ENCODE measurements around the gene TREML4. TPM values are rescaled to one million over a fixed set of nuclear protein-coding genes. Genes with fewer than 3 reads are reported as not detected.
"Not testable (repeated sequence)": the region's sequence is repeated elsewhere in the genome, so short reads cannot be mapped to it uniquely, and the experiment has no call there.

The TREML4 gene, protein sequence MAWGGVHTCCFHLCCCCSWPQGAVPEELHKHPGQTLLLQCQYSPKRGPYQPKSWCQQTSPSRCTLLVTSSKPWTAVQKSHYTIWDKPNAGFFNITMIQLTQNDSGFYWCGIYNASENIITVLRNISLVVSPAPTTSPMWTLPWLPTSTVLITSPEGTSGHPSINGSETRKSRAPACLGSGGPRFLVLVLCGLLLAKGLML
- total RNA-seq: not detected

DNA sequence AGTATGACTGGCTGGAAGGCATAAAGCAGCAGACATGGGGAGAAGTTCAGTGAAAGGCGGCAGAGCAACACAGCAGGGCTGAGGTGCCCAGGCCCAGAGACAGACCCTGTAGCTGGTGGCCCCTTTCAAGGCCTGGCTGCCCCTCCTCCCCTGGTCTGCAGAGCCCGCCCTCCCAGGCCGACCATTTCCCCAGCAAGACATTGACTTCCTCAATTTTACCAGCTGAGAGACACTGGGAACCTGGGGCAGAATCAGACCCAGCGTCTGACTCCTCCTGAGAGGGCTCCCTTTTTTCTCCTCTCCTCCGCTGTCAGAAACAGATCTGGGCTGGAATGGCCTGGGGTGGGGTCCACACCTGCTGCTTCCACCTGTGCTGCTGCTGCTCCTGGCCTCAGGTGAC lies at the start of gene TREML4:
Gene TREML4 (plus strand): TSS at position 254 of the 400 bp plus-strand sequence. CDS start 79 bp downstream, at position 333.
- H3K27ac Mint-ChIP-seq: peak within 1 kb of the TSS in 1 of 2 donors; percentile 72
- peak in 1 of 2 donors; percentile 37 for ATAC-seq

DNA sequence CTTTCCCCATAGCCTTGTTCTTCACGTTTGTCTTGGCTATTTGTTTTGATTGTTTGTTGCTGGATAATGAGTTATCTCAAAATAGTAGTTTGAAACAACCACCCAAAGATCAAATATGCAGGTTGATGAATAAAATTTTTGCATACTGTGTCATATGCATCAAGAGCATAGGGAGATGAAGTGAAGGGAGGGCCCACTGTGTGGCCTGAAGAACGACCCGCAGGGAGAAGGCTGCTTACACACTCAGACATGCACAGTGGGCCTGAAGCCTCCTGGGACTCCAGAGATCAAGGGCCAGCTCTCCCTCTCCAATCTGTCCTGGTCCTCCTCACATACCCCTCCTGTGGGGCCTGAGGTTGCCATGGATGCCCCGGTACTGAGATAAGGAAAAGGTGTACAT lies 49.0 kb upstream of the TREML4 start:
- H3K27me3 Mint-ChIP-seq: peaks cover 16 to 23% of the 10 kb centered on the region in 2 donors
- ATAC-seq: no peak
- no peak for DNase-seq (ENCODE audit: low spot score)

More for the DNA sequence above, at the start of gene TREML4:
- no peak for DNase-seq (ENCODE audit: low spot score)
- peaks cover 25% of the 10 kb centered on the region in 2 donors for H3K4me1 Mint-ChIP-seq (ENCODE audit: low read depth in 2 of 2)
- no peaks in the 10 kb centered on the region for H3K36me3 Mint-ChIP-seq
- H3K27me3 Mint-ChIP-seq: no peaks in the 10 kb centered on the region
- no peaks in the 10 kb centered on the region for H3K9me3 Mint-ChIP-seq
- H3K4me3 Mint-ChIP-seq: no peak within 1 kb of the TSS

GRCh38 chr6:41181566-41181965 lies 46.6 kb upstream of the TREML4 start:
- H3K27me3 Mint-ChIP-seq: peaks cover 7 to 15% of the 10 kb centered on the region in 2 donors
- ATAC-seq: no peak

More for the DNA sequence above, 49.0 kb upstream of the TREML4 start:
- no peaks in the 10 kb centered on the region for H3K9me3 Mint-ChIP-seq
- H3K4me1 Mint-ChIP-seq (ENCODE audit: low read depth in 2 of 2): peaks cover 0 to 10% of the 10 kb centered on the region in 2 donors
- no peak overlapping the region for H3K27ac Mint-ChIP-seq
- H3K36me3 Mint-ChIP-seq: no peaks in the 10 kb centered on the region
- no peak overlapping the region for H3K4me3 Mint-ChIP-seq

GRCh38 chr6:41182069-41183034 lies 45.8 kb upstream of the TREML4 start:
- H3K9me3 Mint-ChIP-seq: no peaks in the 10 kb centered on the region
- peaks cover 5 to 20% of the 10 kb centered on the region in 2 donors for H3K4me1 Mint-ChIP-seq (ENCODE audit: low read depth in 2 of 2)
- no peaks in the 10 kb centered on the region for H3K36me3 Mint-ChIP-seq
- H3K4me3 Mint-ChIP-seq: no peak overlapping the region
- DNase-seq (ENCODE audit: low spot score): peak; percentile 69
- peak overlapping the region in 1 of 2 donors; percentile 63 for H3K27ac Mint-ChIP-seq
- peak; percentile 65 to 74 for ATAC-seq
- H3K27me3 Mint-ChIP-seq: peaks cover 3 to 10% of the 10 kb centered on the region in 2 donors

More at GRCh38 chr6:41181566-41181965, 46.6 kb upstream of the TREML4 start:
- Mint-ChIP-seq H3K4me1 (ENCODE audit: low read depth in 2 of 2) (peaks cover 5 to 20% of the 10 kb centered on the region in 2 donors), H3K9me3 (no peaks in the 10 kb centered on the region), H3K27ac (no peak overlapping the region), H3K4me3 (no peak overlapping the region), H3K36me3 (no peaks in the 10 kb centered on the region)
- no peak for DNase-seq (ENCODE audit: low spot score)

GRCh38 chr6:41184761-41185160 lies 43.4 kb upstream of the TREML4 start:
- ATAC-seq (no peak), DNase-seq (ENCODE audit: low spot score) (no peak)
- Mint-ChIP-seq H3K27ac (peak overlapping the region in 1 of 2 donors; percentile 68), H3K27me3 (no peaks in the 10 kb centered on the region), H3K36me3 (no peaks in the 10 kb centered on the region), H3K4me3 (no peak overlapping the region), H3K9me3 (no peaks in the 10 kb centered on the region), H3K4me1 (ENCODE audit: low read depth in 2 of 2) (peaks cover 5 to 29% of the 10 kb centered on the region in 2 donors)

DNA sequence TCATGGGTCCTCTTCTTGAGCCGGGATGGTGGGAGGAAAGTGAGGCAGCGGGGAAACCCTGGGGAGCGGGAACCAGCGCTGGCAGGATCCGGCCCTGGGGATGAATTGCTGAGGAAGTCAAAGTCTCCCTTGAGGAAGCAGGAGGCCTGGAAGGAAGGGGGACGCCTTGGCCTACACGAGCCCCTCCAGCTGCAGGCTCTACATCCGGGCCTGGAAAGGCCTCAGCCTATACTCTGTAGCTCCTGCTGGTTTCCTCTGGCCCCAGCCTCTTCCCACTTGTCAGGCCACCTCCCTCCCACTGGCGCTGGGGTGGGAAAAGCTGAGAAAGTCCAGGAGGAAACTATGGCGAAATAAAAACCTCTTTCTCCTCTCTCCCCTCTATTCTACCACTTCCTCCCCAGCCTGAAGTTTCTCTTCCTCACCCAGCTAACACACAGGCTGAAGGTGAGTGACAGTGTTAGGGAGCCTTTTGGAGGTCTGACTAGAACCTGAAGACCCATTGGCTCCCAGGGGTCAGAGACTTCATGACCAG lies 42.1 kb upstream of the TREML4 start:
- H3K4me1 Mint-ChIP-seq (ENCODE audit: low read depth in 2 of 2): peaks cover 5 to 29% of the 10 kb centered on the region in 2 donors
- peak overlapping the region; percentile 8 to 68 for H3K27ac Mint-ChIP-seq
- ATAC-seq (no peak), DNase-seq (ENCODE audit: low spot score) (no peak)
- H3K36me3 Mint-ChIP-seq: no peaks in the 10 kb centered on the region
- no peak overlapping the region for H3K4me3 Mint-ChIP-seq
- H3K9me3 Mint-ChIP-seq: no peaks in the 10 kb centered on the region
- H3K27me3 Mint-ChIP-seq: no peaks in the 10 kb centered on the region

DNA sequence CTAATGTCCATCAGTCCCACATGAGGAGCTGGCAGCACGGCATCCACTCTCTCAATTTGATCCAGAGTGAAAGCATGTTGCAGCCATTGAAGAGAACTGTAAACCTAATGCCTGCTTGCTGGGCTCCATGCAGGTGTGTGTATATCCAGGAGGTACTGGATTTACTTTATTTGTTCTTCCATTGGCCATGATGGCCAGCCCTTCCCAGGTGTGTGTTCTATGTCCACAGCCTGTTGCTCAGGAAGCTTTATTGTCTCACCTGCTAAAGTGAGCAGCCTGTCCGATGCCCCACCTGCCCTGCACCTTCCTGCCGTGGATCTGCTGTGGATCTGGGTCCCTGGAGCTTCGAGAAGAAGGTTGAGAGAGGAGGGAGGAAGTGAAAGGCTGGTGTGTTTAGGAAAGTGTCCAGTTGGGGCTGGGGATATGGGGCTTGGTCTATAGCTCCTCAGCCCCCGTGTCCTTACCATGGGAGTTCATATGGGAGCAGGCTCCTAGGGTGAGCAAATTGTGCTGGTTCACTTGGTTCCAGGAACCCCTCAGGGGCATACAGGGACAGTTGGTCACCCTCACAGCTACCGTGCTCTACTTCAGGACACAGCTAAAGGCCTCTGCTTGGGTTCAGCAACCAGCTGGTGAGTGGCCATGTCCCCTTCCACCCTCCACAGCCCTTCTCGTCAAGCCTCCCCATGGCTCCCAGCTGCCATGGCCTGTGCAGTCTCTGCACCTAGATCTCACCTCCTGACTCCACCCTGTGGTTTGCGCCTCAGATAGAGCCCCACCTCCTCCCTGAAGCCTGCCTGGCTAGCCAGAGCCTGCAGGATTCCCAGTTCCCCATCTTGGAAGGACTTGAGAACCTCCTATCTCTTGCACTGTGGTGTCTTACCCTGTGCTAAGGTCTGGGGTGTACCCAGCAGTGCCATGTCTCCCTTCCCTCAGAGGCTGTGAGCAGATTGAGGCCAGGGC lies 39.9 kb upstream of the TREML4 start:
- DNase-seq (ENCODE audit: low spot score) (no peak), ATAC-seq (no peak)
- Mint-ChIP-seq H3K4me3 (no peak overlapping the region), H3K4me1 (ENCODE audit: low read depth in 2 of 2) (peaks cover 7 to 28% of the 10 kb centered on the region in 2 donors), H3K9me3 (no peaks in the 10 kb centered on the region), H3K27ac (no peak overlapping the region), H3K27me3 (no peaks in the 10 kb centered on the region), H3K36me3 (no peaks in the 10 kb centered on the region)

DNA sequence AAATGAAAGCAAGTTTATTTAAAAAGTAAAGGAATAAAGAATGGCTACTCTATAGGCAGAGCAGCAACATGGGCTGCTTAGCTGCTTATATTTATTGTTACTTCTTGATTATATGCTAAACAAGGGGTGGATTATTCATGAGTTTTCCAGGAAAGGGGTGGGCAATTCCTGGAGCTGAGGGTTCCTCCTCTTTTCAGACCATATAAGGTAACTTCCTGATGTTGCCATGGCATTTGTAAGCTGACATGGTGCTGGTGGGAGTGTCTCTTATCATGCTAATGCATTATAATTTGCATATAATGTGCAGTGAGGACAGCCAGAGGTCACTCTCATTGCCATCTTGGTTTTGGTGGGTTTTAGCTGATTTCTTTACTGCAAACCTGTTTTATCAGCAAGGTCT lies 39.1 kb upstream of the TREML4 start:
- H3K4me3 Mint-ChIP-seq; H3K9me3 Mint-ChIP-seq; DNase-seq (ENCODE audit: low spot score); ATAC-seq; H3K27ac Mint-ChIP-seq; H3K36me3 Mint-ChIP-seq; H3K27me3 Mint-ChIP-seq: not testable (repeated sequence)
- peaks cover 12 to 32% of the 10 kb centered on the region in 2 donors for H3K4me1 Mint-ChIP-seq (ENCODE audit: low read depth in 2 of 2)

DNA sequence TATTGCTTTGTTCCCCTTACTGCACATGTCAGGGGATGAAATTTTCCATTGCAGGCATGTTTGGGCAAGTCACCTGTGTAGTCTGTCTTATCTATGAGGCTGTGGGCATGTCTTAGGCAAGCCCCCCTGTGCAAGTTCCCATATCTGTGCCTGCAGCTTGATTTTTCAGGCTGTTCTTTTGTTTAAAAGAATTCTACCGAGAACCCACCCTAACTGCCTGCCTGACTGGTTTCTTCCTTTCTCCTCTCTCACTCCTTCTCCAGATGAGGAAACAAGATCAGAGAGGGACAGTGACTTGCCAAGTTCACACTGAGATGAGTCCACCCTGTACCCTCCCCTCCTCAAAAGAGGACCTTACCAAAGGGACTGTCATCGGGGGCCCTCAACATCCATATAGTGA lies 38.2 kb upstream of the TREML4 start:
- no peak overlapping the region for H3K27ac Mint-ChIP-seq
- DNase-seq (ENCODE audit: low spot score) (no peak), ATAC-seq (no peak)
- H3K9me3 Mint-ChIP-seq: no peaks in the 10 kb centered on the region
- H3K36me3 Mint-ChIP-seq: no peaks in the 10 kb centered on the region
- peaks cover 12 to 33% of the 10 kb centered on the region in 2 donors for H3K4me1 Mint-ChIP-seq (ENCODE audit: low read depth in 2 of 2)
- no peak overlapping the region for H3K4me3 Mint-ChIP-seq
- H3K27me3 Mint-ChIP-seq: no peaks in the 10 kb centered on the region

DNA sequence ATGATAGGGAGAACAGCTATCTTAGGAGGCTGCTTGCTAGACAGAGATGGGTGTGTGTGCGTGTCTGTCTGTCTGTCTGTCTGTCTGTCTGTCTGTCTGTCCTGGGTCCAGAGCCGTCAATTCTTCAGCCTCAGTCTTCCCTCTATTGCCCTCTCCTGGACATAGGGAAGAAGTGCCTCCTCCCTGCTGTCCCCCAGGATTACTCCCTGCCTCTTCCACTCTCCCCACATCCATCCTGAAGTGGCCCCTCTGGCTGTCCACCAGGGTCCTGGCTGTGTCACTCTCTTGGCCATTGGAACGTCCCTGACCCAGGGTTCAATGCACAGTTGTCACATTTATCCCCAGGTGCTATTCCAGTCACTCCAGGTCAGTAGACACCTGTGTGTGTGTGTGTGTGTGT lies 37.4 kb upstream of the TREML4 start:
- H3K27ac Mint-ChIP-seq: no peak overlapping the region
- no peaks in the 10 kb centered on the region for H3K36me3 Mint-ChIP-seq
- H3K9me3 Mint-ChIP-seq: no peaks in the 10 kb centered on the region

DNA sequence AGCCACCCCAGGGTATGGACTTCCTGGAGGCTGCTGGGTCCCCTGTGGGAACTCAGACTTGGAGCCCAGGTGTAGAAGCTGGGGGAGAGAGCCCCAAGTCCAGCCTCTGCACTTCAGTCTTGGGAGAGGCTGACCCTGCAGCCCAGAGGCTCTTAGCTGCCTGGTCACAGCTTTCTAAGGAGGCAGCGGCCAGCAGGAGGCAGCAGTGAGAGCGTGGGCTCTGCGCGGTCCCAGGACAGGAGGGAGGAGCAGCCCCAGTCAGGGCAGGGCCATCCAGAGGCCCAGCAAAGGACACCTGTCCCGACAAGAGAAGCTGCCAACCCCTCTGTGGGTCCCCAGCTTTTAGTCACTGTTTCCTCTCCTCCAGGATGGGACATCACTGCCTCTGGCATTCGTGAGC lies 36.6 kb upstream of the TREML4 start:
- Mint-ChIP-seq H3K4me1 (ENCODE audit: low read depth in 2 of 2) (peaks cover 8 to 29% of the 10 kb centered on the region in 2 donors), H3K27ac (peak overlapping the region in 1 of 2 donors; percentile 68), H3K36me3 (no peaks in the 10 kb centered on the region), H3K4me3 (no peak overlapping the region), H3K9me3 (no peaks in the 10 kb centered on the region), H3K27me3 (no peaks in the 10 kb centered on the region)
- ATAC-seq: peak; percentile 75 to 82
- DNase-seq (ENCODE audit: low spot score): no peak

More for the DNA sequence above, 37.4 kb upstream of the TREML4 start:
- DNase-seq (ENCODE audit: low spot score): no peak
- H3K27me3 Mint-ChIP-seq: no peaks in the 10 kb centered on the region
- peaks cover 12 to 34% of the 10 kb centered on the region in 2 donors for H3K4me1 Mint-ChIP-seq (ENCODE audit: low read depth in 2 of 2)
- ATAC-seq: no peak
- H3K4me3 Mint-ChIP-seq: no peak overlapping the region

DNA sequence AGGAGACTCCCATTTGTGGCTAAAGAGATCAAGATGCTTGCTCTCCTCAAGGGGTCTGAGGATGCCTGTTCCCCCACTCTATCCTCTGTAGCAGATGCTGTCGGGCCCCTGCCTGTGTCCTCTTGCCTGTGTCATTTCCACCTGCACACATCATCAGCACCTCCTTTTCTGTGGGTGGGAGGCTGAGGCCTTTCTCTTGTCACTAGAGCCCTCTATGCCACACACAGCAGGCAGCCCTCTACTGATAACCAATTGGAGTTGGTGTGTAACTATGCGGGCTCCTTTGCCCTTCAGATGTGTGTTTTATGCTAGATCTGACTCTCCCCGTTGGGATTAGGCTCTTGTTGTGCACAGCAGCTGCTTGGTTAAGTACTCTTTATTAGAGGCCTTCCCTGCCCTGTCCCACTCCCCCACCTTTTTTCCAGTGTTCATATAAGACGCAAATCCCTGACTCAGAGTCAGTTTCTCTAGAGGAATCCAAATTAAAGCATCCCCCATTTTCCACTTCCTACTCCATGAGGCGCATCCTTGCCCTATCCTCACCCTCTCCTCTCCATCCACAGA lies 34.9 kb upstream of the TREML4 start:
- Mint-ChIP-seq H3K4me1 (ENCODE audit: low read depth in 2 of 2) (peaks cover 16 to 43% of the 10 kb centered on the region in 2 donors), H3K36me3 (peaks cover 5% of the 10 kb centered on the region), H3K27ac (peak overlapping the region; percentile 49 to 86), H3K27me3 (no peaks in the 10 kb centered on the region), H3K9me3 (no peaks in the 10 kb centered on the region), H3K4me3 (no peak overlapping the region)
- ATAC-seq (no peak), DNase-seq (ENCODE audit: low spot score) (no peak)

Data from natural killer cell treated with Interleukin-12 subunit alpha and Interleukin-12 subunit beta and Interleukin-15 and Interleukin-18, amount 100 ng/mL, for 72 hours (primary cell).